ENCODE measurements around the gene AVP. TPM values are rescaled to one million over a fixed set of nuclear protein-coding genes. Genes with fewer than 3 reads are reported as not detected.

AVP gene
- total and polyA plus RNA-seq, 9 of the 15 experiments (the other 6 are each of a cell fraction or from before 2014, with no cell fraction given) = not detected

- TF ChIP-seq CUX1 (CRISPR knock-in tag; IDR thresholded peaks at IDR 0.05) (no peak), DPF2 (IDR thresholded peaks at IDR 0.05) (no peak), PHF20 (IDR thresholded peaks at IDR 0.05; ENCODE audit: partially characterized antibody) (peak; percentile 48), TCFL5 (CRISPR knock-in tag; conservative IDR thresholded peaks at IDR 0.05) (no peak), RBM22 (IDR thresholded peaks at IDR 0.05; ENCODE audit: low read depth, low read length, poor library complexity, severe bottlenecking) (peak; percentile 84), RFX7 (CRISPR knock-in tag; IDR thresholded peaks at IDR 0.05) (no peak), ERF (CRISPR knock-in tag; IDR thresholded peaks at IDR 0.05) (no peak), THRB (CRISPR knock-in tag; conservative IDR thresholded peaks at IDR 0.05) (no peak), ZBTB8A (IDR thresholded peaks at IDR 0.05; ENCODE audit: partially characterized antibody) (no peak), NCOA4 (IDR thresholded peaks at IDR 0.05; ENCODE audit: partially characterized antibody) (no peak), HDAC8 (tag; IDR thresholded peaks at IDR 0.05) (no peak), SMARCC2 (IDR thresholded peaks at IDR 0.05; ENCODE audit: low read depth) (no peak), USF2 (CRISPR knock-in tag; IDR thresholded peaks at IDR 0.05) (no peak), ZNF133 (CRISPR knock-in tag; IDR thresholded peaks at IDR 0.05) (no peak), ZNF143 (CRISPR knock-in tag; IDR thresholded peaks at IDR 0.05) (peak; percentile 93), HDGF (IDR thresholded peaks at IDR 0.05) (no peak), STAT6 (CRISPR knock-in tag; IDR thresholded peaks at IDR 0.05) (no peak), ZNF263 (CRISPR knock-in tag; IDR thresholded peaks at IDR 0.05; ENCODE audit: borderline replicate concordance) (no peak; the same call in 1 of the 2 replicates)
These were observed 38.5 kb downstream of the AVP start, which contains the start of gene MRPS26 (continued) for GRCh38 chr20:3045816-3046676.

Measured in K562 (cell line).